Activated CD8-positive, alpha-beta memory T cell treated with anti-CD3 and anti-CD28 coated beads for 24 hours (primary cell): Measurements from ENCODE around the gene CDC42EP1.

Experiments used
- DNase-seq: peaks from one replicate; pipeline ENCODE4 v3.0.0-alpha.2; 2020

The CDC42EP1 gene

DNA sequence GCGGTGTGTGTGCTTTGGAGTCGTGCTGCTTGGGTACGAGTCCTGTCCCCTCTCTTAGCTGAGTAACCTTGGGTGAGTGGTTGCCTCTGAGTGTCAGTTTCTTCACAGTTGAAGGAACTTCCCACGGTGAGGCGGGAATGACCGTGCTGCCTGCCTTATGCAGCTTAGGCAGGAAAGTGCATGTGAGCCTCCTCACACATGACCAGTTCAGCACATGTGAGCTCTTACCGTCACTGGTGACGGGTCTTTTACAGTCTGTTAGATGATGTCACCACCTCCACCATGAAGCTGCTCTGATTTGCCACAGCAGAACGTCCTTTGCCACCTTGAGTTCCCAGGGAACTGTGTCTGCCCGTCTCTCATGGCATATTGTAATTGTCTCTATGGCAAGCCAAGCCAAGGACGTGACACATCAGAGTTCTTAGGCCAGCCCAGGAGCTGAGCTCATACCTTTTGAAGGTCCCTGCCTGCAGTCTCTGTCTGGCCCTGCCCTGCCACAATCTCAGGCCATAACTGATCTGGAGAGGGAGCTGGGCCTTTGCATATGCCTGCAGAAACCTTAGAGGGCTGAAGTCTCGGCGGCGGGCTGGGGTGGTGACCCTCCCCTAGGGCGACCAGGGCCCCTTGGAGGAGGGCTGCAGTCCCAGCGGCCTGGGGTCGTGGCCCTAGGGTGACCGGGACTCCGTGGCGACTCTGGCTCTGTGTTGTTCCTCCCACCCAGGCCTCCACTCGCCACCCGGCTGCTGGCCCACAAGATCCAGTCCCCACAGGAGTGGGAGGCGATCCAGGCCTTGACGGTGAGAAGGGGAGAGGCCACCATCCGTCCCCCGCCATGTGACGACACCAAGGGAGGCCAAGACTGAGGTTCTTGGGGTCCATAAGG is 56.2 kb downstream of the CDC42EP1 start:
- DNase-seq, result no peak

DNA sequence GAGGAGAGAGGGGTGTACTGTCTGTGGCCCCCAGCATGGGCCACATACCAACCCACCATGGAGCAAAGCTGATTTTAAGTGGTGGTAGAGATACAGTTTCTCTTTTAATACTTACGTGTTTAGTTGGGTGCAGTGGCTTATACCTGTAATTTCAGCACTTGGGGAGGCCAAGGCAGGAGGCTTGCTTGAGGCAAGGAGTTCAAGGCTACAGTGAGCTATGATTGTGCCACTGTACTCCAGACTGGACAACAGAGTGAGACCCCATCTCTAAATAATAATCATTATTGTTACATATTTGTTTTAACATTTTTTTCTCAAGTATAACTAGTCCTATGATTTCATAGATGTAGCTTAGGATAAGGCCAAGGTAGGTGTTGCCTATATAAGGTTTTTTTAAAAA is 57.2 kb downstream of the CDC42EP1 start:
- DNase-seq, result no peak

DNA sequence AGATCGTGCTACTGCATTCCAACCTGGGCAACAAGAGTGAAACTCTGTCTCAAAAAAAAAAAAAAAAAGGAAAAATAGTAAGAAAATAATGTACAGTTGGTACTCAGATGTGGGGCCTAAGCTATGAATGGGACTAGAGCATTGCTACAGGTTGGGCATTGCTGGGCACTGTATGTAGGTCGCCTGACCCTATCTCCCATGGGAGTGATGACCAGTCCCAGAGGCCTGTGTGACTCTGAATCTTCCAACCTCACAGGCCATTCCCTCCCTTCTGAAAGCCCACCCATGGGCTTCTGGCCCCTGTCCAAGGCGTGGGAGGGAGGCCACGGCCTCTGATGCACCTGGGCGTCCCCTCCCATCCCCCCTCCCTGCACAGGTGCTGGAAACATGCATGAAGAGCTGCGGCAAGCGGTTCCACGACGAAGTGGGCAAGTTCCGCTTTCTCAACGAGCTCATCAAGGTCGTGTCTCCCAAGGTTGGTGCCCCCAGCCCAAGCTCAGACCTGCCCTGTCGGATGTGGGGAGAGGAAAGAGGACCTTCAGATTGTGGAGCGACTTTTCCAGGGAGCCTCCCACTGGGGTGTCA is 57.9 kb downstream of the CDC42EP1 start:
- DNase-seq, result no peak

DNA sequence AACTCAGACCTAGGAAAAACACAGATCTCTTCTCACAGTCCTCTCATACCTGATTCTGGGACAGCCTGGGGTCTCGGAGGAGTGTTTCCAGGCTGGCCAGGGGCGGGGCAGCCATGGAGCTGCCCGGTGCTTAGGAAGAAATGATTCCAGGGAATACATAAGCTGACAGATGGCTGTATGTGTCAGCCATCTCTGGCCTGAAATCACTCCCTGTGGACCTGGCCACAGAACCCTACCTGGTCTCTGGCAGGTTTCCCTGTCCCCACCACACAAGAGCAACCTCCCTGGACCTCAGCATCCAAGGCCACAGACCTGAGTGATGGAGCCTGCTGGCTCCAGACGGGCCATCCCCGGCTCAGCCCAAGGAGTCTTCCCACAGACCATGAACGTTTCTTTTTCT is 58.4 kb downstream of the CDC42EP1 start:
- no peak for DNase-seq
